ENCODE results near the gene HNRNPA3.

DNA sequence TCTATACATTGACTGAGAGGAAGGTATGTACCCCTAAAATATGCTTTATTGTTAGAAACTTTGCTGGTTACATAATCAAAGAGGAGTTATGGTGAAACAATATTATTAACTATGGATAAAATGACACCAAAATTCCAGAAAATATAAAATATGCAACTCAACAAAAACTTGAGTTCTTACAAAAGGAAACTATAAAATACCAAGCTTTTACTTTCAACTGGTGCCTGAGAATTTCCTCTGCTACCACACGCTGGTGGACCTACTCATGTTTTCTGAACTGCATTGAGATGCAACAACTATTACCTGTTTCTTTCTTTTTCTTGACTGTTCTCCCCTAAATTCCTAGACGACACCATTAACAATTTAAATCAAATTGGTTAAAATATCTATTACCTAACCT lies 60.2 kb downstream of the HNRNPA3 start:
- TF ChIP-seq EZH2phosphoT487 (IDR thresholded peaks at IDR 0.05; ENCODE audit: insufficient read depth, low read depth) (no peak), EZH2 (IDR thresholded peaks at IDR 0.05; ENCODE audit: insufficient read depth, poor library complexity, severe bottlenecking) (no peak)

Data from GM23248 (cell line).